ENCODE measurements around the gene LTBR.

The LTBR gene

DNA sequence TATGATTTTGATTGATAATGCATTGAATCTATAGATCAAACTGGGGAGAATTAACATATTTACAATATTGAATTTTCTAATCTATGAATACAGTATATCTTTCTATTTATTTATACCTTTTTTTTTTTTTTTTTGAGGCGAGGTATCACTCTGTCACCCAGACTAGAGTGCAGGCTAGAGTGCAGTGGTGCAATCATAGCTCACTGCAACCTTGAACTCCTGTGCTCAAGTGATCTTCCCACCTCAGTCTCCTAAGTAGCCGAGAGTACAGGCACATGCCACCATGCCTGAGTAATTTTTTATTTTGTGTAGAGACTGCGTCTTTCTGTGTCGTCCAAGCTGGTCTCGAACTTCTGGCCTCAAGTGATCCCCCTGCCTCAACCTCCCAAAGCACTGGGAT is 20.4 kb downstream of the LTBR start:
- H3K18ac ChIP-seq (ENCODE audit: low read length) = no peak overlapping the region
- no peak overlapping the region for H3K27ac ChIP-seq (ENCODE audit: low read depth, low read length)
- no peak overlapping the region for H3K4me2 ChIP-seq (ENCODE audit: low read length)
- H3K4me3 ChIP-seq (ENCODE audit: low read length) = no peak overlapping the region
- H3K79me2 ChIP-seq (ENCODE audit: control insufficient read depth, insufficient read depth, low read length) = no peaks in the 10 kb centered on the region
- H3K9ac ChIP-seq (ENCODE audit: low read length) = no peak overlapping the region
- no peak overlapping the region for H3K4ac ChIP-seq (ENCODE audit: low read depth, low read length)
- H4K5ac ChIP-seq (ENCODE audit: low read length) = no peak overlapping the region
- H3K27me3 ChIP-seq (ENCODE audit: insufficient read depth, low read length, poor library complexity) = no peaks in the 10 kb centered on the region
- no peak overlapping the region for H2BK5ac ChIP-seq (ENCODE audit: low read length)
- no peaks in the 10 kb centered on the region for H3K36me3 ChIP-seq (ENCODE audit: control insufficient read depth, insufficient read depth, low read length)
- no peak overlapping the region for H2BK120ac ChIP-seq (ENCODE audit: low read depth, low read length)
- H4K8ac ChIP-seq (ENCODE audit: low read depth, low read length) = no peak overlapping the region
- H3K4me1 ChIP-seq (ENCODE audit: control insufficient read depth, low read depth, low read length) = no peaks in the 10 kb centered on the region
- no peak for DNase-seq
- H3K79me1 ChIP-seq (ENCODE audit: low read length) = no peaks in the 10 kb centered on the region
- H2AK5ac ChIP-seq (ENCODE audit: low read length) = no peak overlapping the region
- no peak overlapping the region for H3K23ac ChIP-seq (ENCODE audit: low read length)
- H2BK15ac ChIP-seq (replicated peaks; ENCODE audit: low read depth) = no peak overlapping the region
- no peak overlapping the region for H3K56ac ChIP-seq (ENCODE audit: low read length)
- no CpG with 5 or more reads among the region's 5 CpGs for WGBS (ENCODE audit: extremely low coverage, insufficient coverage, low lambda C conversion rate)

DNA sequence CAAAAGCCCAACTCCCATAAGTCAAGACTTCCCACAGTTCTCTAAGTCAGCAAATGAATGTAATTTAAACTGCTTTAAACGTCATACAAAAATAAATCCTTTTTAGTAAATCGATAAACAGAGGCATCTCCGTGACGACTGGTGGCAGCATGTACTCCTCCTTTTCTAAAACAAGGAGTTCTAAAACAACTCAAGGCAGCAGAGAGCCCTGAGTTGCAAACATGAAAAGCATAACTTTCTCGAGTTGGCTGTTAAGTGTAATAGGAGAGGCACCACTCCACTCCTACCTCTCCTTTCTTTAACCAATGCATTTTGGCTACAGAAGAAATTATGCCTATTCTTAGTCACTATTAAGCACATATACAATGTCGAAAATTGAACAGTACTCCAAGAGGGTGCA is 22.0 kb downstream of the LTBR start:
- Histone ChIP-seq H3K9ac (ENCODE audit: low read length) (no peak overlapping the region), H2AK5ac (ENCODE audit: low read length) (no peak overlapping the region), H2BK15ac (replicated peaks; ENCODE audit: low read depth) (no peak overlapping the region), H3K4me3 (ENCODE audit: low read length) (no peak overlapping the region), H4K8ac (ENCODE audit: low read depth, low read length) (no peak overlapping the region), H3K36me3 (ENCODE audit: control insufficient read depth, insufficient read depth, low read length) (no peaks in the 10 kb centered on the region), H3K27ac (ENCODE audit: low read depth, low read length) (no peak overlapping the region), H3K79me2 (ENCODE audit: control insufficient read depth, insufficient read depth, low read length) (no peaks in the 10 kb centered on the region), H3K4ac (ENCODE audit: low read depth, low read length) (no peak overlapping the region), H3K27me3 (ENCODE audit: insufficient read depth, low read length, poor library complexity) (no peaks in the 10 kb centered on the region), H4K5ac (ENCODE audit: low read length) (no peak overlapping the region), H2BK120ac (ENCODE audit: low read depth, low read length) (no peak overlapping the region), H3K56ac (ENCODE audit: low read length) (no peak overlapping the region), H3K4me1 (ENCODE audit: control insufficient read depth, low read depth, low read length) (no peaks in the 10 kb centered on the region), H3K18ac (ENCODE audit: low read length) (no peak overlapping the region), H3K4me2 (ENCODE audit: low read length) (no peak overlapping the region), H2BK5ac (ENCODE audit: low read length) (no peak overlapping the region), H3K79me1 (ENCODE audit: low read length) (no peaks in the 10 kb centered on the region), H3K23ac (ENCODE audit: low read length) (no peak overlapping the region)
- WGBS (ENCODE audit: extremely low coverage, insufficient coverage, low lambda C conversion rate) = no CpG with 5 or more reads among the region's 6 CpGs
- no peak for DNase-seq

- no peak overlapping the region for H2BK5ac ChIP-seq (ENCODE audit: low read length)
- no peak overlapping the region for H2BK120ac ChIP-seq (ENCODE audit: low read depth, low read length)
- no peak for DNase-seq
- no peaks in the 10 kb centered on the region for H3K79me1 ChIP-seq (ENCODE audit: low read length)
- H3K4ac ChIP-seq (ENCODE audit: low read depth, low read length) = no peak overlapping the region
- no peak overlapping the region for H3K56ac ChIP-seq (ENCODE audit: low read length)
- H3K4me1 ChIP-seq (ENCODE audit: control insufficient read depth, low read depth, low read length) = no peaks in the 10 kb centered on the region
- no peak overlapping the region for H2AK5ac ChIP-seq (ENCODE audit: low read length)
- no peak overlapping the region for H3K4me2 ChIP-seq (ENCODE audit: low read length)
- no peak overlapping the region for H3K4me3 ChIP-seq (ENCODE audit: low read length)
- no CpG with 5 or more reads among the region's 10 CpGs for WGBS (ENCODE audit: extremely low coverage, insufficient coverage, low lambda C conversion rate)
- no peak overlapping the region for H3K23ac ChIP-seq (ENCODE audit: low read length)
- H4K5ac ChIP-seq (ENCODE audit: low read length) = no peak overlapping the region
- H3K27me3 ChIP-seq (ENCODE audit: insufficient read depth, low read length, poor library complexity) = no peaks in the 10 kb centered on the region
- no peak overlapping the region for H4K8ac ChIP-seq (ENCODE audit: low read depth, low read length)
- H2BK15ac ChIP-seq (replicated peaks; ENCODE audit: low read depth) = no peak overlapping the region
- H3K27ac ChIP-seq (ENCODE audit: low read depth, low read length) = no peak overlapping the region
- H3K9ac ChIP-seq (ENCODE audit: low read length) = no peak overlapping the region
- H3K36me3 ChIP-seq (ENCODE audit: control insufficient read depth, insufficient read depth, low read length) = no peaks in the 10 kb centered on the region
- H3K79me2 ChIP-seq (ENCODE audit: control insufficient read depth, insufficient read depth, low read length) = no peaks in the 10 kb centered on the region
- no peak overlapping the region for H3K18ac ChIP-seq (ENCODE audit: low read length)
These were observed 23.4 kb downstream of the LTBR start for GRCh38 chr12:6407236-6407954.

DNA sequence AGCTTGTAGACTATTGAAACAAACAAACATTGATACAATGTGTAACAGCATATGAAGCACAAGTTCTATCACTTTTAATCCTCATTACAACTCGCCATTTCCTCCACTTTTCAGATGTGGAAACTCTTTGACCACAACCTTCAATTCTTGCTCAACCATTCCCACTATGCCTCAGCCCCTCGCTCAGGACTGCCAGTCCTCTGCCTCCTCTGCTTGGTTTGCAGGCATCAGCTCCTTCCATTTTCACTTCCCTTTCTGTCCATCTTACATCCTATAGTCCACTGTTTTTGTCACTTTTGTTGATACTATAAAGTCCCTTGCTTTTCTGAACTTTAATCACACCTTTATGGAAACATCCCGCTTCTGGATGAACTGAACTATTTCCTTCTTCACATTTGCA is 32.6 kb downstream of the LTBR start:
- Histone ChIP-seq H3K9ac (ENCODE audit: low read length) (no peak overlapping the region), H3K79me1 (ENCODE audit: low read length) (no peaks in the 10 kb centered on the region), H3K4me1 (ENCODE audit: control insufficient read depth, low read depth, low read length) (no peaks in the 10 kb centered on the region), H4K8ac (ENCODE audit: low read depth, low read length) (no peak overlapping the region), H3K23ac (ENCODE audit: low read length) (no peak overlapping the region), H3K79me2 (ENCODE audit: control insufficient read depth, insufficient read depth, low read length) (no peaks in the 10 kb centered on the region), H2BK15ac (replicated peaks; ENCODE audit: low read depth) (no peak overlapping the region), H2BK120ac (ENCODE audit: low read depth, low read length) (no peak overlapping the region), H3K56ac (ENCODE audit: low read length) (no peak overlapping the region), H4K5ac (ENCODE audit: low read length) (no peak overlapping the region), H2BK5ac (ENCODE audit: low read length) (no peak overlapping the region), H2AK5ac (ENCODE audit: low read length) (no peak overlapping the region), H3K36me3 (ENCODE audit: control insufficient read depth, insufficient read depth, low read length) (no peaks in the 10 kb centered on the region), H3K18ac (ENCODE audit: low read length) (no peak overlapping the region), H3K27ac (ENCODE audit: low read depth, low read length) (no peak overlapping the region), H3K27me3 (ENCODE audit: insufficient read depth, low read length, poor library complexity) (no peaks in the 10 kb centered on the region), H3K4me3 (ENCODE audit: low read length) (no peak overlapping the region), H3K4me2 (ENCODE audit: low read length) (no peak overlapping the region), H3K4ac (ENCODE audit: low read depth, low read length) (no peak overlapping the region)
- WGBS (ENCODE audit: extremely low coverage, insufficient coverage, low lambda C conversion rate) = no CpG with 5 or more reads among the region's 3 CpGs
- no peak for DNase-seq

DNA sequence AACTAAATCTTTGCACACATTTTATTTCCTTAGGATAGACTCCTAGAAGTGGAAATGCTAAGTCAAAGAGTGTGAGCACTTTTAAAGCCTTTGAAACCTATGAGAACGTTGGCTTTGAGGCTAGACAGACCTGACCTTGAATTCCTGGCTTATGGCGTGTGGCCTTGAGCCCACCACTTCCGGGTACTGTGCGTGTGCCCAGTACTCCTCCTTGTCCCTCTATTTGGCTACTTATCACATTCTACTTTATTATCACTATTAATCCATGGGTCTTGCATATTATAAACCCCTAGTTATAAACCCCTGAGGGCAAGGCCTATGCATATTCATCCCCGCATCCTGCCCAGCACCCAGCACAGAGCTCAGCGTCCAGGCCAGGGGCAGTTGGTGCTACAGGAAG is 34.8 kb downstream of the LTBR start:
- H3K18ac ChIP-seq (ENCODE audit: low read length) = no peak overlapping the region
- H3K27me3 ChIP-seq (ENCODE audit: insufficient read depth, low read length, poor library complexity) = no peaks in the 10 kb centered on the region
- DNase-seq = no peak
- no peak overlapping the region for H3K4me2 ChIP-seq (ENCODE audit: low read length)
- no peaks in the 10 kb centered on the region for H3K79me1 ChIP-seq (ENCODE audit: low read length)
- H2AK5ac ChIP-seq (ENCODE audit: low read length) = no peak overlapping the region
- H2BK15ac ChIP-seq (replicated peaks; ENCODE audit: low read depth) = no peak overlapping the region
- H4K5ac ChIP-seq (ENCODE audit: low read length) = no peak overlapping the region
- H3K9ac ChIP-seq (ENCODE audit: low read length) = no peak overlapping the region
- no peak overlapping the region for H4K8ac ChIP-seq (ENCODE audit: low read depth, low read length)
- no peak overlapping the region for H3K56ac ChIP-seq (ENCODE audit: low read length)
- H3K4me3 ChIP-seq (ENCODE audit: low read length) = no peak overlapping the region
- no peak overlapping the region for H2BK120ac ChIP-seq (ENCODE audit: low read depth, low read length)
- H3K36me3 ChIP-seq (ENCODE audit: control insufficient read depth, insufficient read depth, low read length) = no peaks in the 10 kb centered on the region
- H3K23ac ChIP-seq (ENCODE audit: low read length) = no peak overlapping the region
- no peak overlapping the region for H3K4ac ChIP-seq (ENCODE audit: low read depth, low read length)
- no CpG with 5 or more reads among the region's 6 CpGs for WGBS (ENCODE audit: extremely low coverage, insufficient coverage, low lambda C conversion rate)
- H3K27ac ChIP-seq (ENCODE audit: low read depth, low read length) = no peak overlapping the region
- H3K4me1 ChIP-seq (ENCODE audit: control insufficient read depth, low read depth, low read length) = no peaks in the 10 kb centered on the region
- no peak overlapping the region for H2BK5ac ChIP-seq (ENCODE audit: low read length)
- no peaks in the 10 kb centered on the region for H3K79me2 ChIP-seq (ENCODE audit: control insufficient read depth, insufficient read depth, low read length)

DNA sequence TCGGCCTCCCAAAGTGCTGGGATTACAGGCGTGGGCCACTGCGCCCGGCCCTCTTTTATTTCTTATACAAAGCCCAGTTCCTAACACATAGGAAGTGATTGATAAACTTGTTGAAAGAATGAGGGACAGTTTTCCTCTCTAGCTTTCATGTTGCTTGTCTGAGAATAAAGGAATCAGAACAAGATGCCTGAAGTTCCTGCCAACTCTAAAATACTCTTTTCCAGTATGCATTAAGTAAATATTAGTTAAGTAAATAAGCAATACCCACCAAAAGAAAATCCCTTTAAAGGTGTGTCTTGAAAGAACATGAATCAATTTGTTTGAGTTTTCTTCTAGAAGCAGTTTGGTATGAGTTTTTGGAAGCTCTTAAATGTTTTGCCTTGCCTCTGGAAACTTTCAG is 36.4 kb downstream of the LTBR start:
- H3K18ac ChIP-seq (ENCODE audit: low read length) = no peak overlapping the region
- no peak overlapping the region for H3K56ac ChIP-seq (ENCODE audit: low read length)
- no peak overlapping the region for H2BK5ac ChIP-seq (ENCODE audit: low read length)
- H3K4me3 ChIP-seq (ENCODE audit: low read length) = no peak overlapping the region
- H3K79me2 ChIP-seq (ENCODE audit: control insufficient read depth, insufficient read depth, low read length) = no peaks in the 10 kb centered on the region
- no peak overlapping the region for H2BK120ac ChIP-seq (ENCODE audit: low read depth, low read length)
- no peak overlapping the region for H3K4me2 ChIP-seq (ENCODE audit: low read length)
- no CpG with 5 or more reads among the region's 4 CpGs for WGBS (ENCODE audit: extremely low coverage, insufficient coverage, low lambda C conversion rate)
- no peak overlapping the region for H4K5ac ChIP-seq (ENCODE audit: low read length)
- no peaks in the 10 kb centered on the region for H3K36me3 ChIP-seq (ENCODE audit: control insufficient read depth, insufficient read depth, low read length)
- H3K27ac ChIP-seq (ENCODE audit: low read depth, low read length) = no peak overlapping the region
- H3K9ac ChIP-seq (ENCODE audit: low read length) = no peak overlapping the region
- H4K8ac ChIP-seq (ENCODE audit: low read depth, low read length) = no peak overlapping the region
- H2BK15ac ChIP-seq (replicated peaks; ENCODE audit: low read depth) = no peak overlapping the region
- no peaks in the 10 kb centered on the region for H3K4me1 ChIP-seq (ENCODE audit: control insufficient read depth, low read depth, low read length)
- H2AK5ac ChIP-seq (ENCODE audit: low read length) = no peak overlapping the region
- no peaks in the 10 kb centered on the region for H3K79me1 ChIP-seq (ENCODE audit: low read length)
- H3K4ac ChIP-seq (ENCODE audit: low read depth, low read length) = no peak overlapping the region
- no peaks in the 10 kb centered on the region for H3K27me3 ChIP-seq (ENCODE audit: insufficient read depth, low read length, poor library complexity)
- no peak overlapping the region for H3K23ac ChIP-seq (ENCODE audit: low read length)
- no peak for DNase-seq

All from mesendoderm (in vitro differentiated cells).